ENCODE measurements around the gene WDR90. TPM values are rescaled to one million over a fixed set of nuclear protein-coding genes. Genes with fewer than 3 reads are reported as not detected.

Gene WDR90
- total RNA-seq, 4 donors from 2014 or later, result 23.0 to 166 (median 90.2) TPM

- TF ChIP-seq CTCF (IDR thresholded peaks at IDR 0.05), result no peak
Measured at GRCh38 chr16:608019-608418, 41.1 kb upstream of the WDR90 start.

GRCh38 chr16:609316-609715 is 39.8 kb upstream of the WDR90 start:
- WGBS, 2 donors (ENCODE audit: low coverage in 1 of 2), result 95 to 97% methylated on average over 6 to 12 of the region's 13 CpGs
- no peak for DNase-seq
- no peak overlapping the region for H3K4me3 ChIP-seq
- no peaks in the 10 kb centered on the region for H3K27me3 ChIP-seq
- TF ChIP-seq CTCF (IDR thresholded peaks at IDR 0.05) (no peak), POLR2AphosphoS5 (IDR thresholded peaks at IDR 0.05) (no peak), EP300 (IDR thresholded peaks at IDR 0.05; ENCODE audit: low read depth) (no peak), POLR2A (IDR thresholded peaks at IDR 0.05) (no peak)
- H3K4me1 ChIP-seq, result peaks cover 0 to 17% (median 11%) of the 10 kb centered on the region in 4 donors
- no peaks in the 10 kb centered on the region for H3K9me3 ChIP-seq
- in situ Hi-C loops (cut with MboI; ENCODE audit: low pct_ligation_motif_present in 1 of 4, low pct_unique_long_range_greater_than_20kb in 1 of 4, low sequenced_read_pairs in 3 of 4), result loop anchor here in 1 of 4 donors (25.0 kb wide), 1 partner anchor 97 kb away; no protein-coding TSS in a partner anchor
- no peak overlapping the region for H3K27ac ChIP-seq
- intact Hi-C loops (cut with DNase I; ENCODE audit: low total_unique reads), result no loop called here
- no peaks in the 10 kb centered on the region for H3K36me3 ChIP-seq

More at GRCh38 chr16:608019-608418, 41.1 kb upstream of the WDR90 start:
- Histone ChIP-seq H3K27me3 (no peaks in the 10 kb centered on the region), H3K27ac (no peak overlapping the region), H3K4me3 (no peak overlapping the region), H3K4me1 (peaks cover 0 to 17% (median 11%) of the 10 kb centered on the region in 4 donors), H3K9me3 (no peaks in the 10 kb centered on the region), H3K36me3 (no peaks in the 10 kb centered on the region)
- intact Hi-C loops (cut with DNase I; ENCODE audit: low total_unique reads) (no loop called here), in situ Hi-C loops (cut with MboI; ENCODE audit: low pct_ligation_motif_present in 1 of 4, low pct_unique_long_range_greater_than_20kb in 1 of 4, low sequenced_read_pairs in 3 of 4) (loop anchor here in 1 of 4 donors (25.0 kb wide), 1 partner anchor 96 kb away; no protein-coding TSS in a partner anchor)
- no peak for DNase-seq
- 64% methylated on average over 10 of the region's 10 CpGs; no CpG with 5 or more reads in 1 of the 2 donors for WGBS, 2 donors (ENCODE audit: low coverage in 1 of 2)

- in situ Hi-C loops (cut with MboI; ENCODE audit: low pct_ligation_motif_present in 1 of 4, low pct_unique_long_range_greater_than_20kb in 1 of 4, low sequenced_read_pairs in 3 of 4), result loop anchor here in 1 of 4 donors (25.0 kb wide), 1 partner anchor 98 kb away; no protein-coding TSS in a partner anchor
- no peak for DNase-seq
- H3K9me3 ChIP-seq, result no peaks in the 10 kb centered on the region
- no peaks in the 10 kb centered on the region for H3K36me3 ChIP-seq
- 82% methylated on average over 14 of the region's 14 CpGs; no CpG with 5 or more reads in 1 of the 2 donors for WGBS, 2 donors (ENCODE audit: low coverage in 1 of 2)
- TF ChIP-seq POLR2A (IDR thresholded peaks at IDR 0.05) (no peak), POLR2AphosphoS5 (IDR thresholded peaks at IDR 0.05) (no peak), EP300 (IDR thresholded peaks at IDR 0.05; ENCODE audit: low read depth) (no peak), CTCF (IDR thresholded peaks at IDR 0.05) (no peak)
- no peaks in the 10 kb centered on the region for H3K27me3 ChIP-seq
- intact Hi-C loops (cut with DNase I; ENCODE audit: low total_unique reads), result no loop called here
- peak overlapping the region in 2 of 4 donors; percentile 31 to 43 for H3K27ac ChIP-seq
- H3K4me3 ChIP-seq, result no peak overlapping the region
- peaks cover 0 to 17% (median 11%) of the 10 kb centered on the region in 4 donors for H3K4me1 ChIP-seq
Measured at GRCh38 chr16:609984-610383, 39.2 kb upstream of the WDR90 start.

DNA sequence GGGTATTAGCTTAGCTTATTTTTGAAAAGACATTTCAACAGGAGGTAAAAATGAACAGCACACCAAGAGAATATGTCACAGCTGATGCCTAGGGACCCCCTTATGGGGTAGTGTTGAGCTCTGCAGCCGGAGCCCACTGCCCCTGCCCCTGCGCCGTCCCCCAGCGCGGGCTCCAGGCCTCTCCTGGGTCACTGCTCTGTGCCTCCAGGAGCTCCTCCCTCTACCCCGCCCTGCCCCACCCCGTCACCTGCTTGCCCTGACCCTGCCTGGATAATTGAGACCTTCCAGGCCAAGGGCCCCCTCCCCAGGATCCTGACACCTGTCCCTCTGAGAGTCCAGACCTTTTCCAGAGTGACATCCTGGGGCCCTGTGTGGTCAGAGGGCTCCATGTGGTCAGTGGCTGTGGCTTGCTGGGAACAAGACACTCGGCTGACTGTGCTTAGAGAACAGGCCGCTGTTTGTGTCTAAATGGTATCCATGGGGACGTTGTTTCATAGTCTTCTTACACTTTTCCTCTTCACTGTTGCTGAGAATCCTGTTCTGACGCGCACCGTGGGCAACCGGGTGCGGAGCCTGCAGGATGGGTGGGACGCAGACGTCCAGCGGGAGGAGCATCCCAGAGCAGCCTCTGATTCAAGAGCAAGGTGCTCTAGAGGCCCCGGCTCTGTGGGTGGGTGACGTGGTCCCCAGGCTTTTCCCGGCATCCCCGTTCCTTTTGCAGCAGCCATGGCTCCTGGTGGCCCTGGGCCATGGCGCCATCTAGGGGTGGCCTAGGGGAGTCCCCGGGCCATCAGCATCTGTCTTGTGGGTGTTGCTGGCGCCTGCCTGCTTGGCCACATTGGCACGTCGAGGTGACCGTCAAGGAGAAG is 38.4 kb upstream of the WDR90 start:
- in situ Hi-C loops (cut with MboI; ENCODE audit: low pct_ligation_motif_present in 1 of 4, low pct_unique_long_range_greater_than_20kb in 1 of 4, low sequenced_read_pairs in 3 of 4) (loop anchor here in 1 of 4 donors (25.0 kb wide), 1 partner anchor 98 kb away; no protein-coding TSS in a partner anchor), intact Hi-C loops (cut with DNase I; ENCODE audit: low total_unique reads) (no loop called here)
- Histone ChIP-seq H3K36me3 (no peaks in the 10 kb centered on the region), H3K27ac (peak overlapping the region in 3 of 4 donors; percentile 10 to 43 (median 31)), H3K4me1 (peaks cover 0 to 22% (median 11%) of the 10 kb centered on the region in 4 donors), H3K9me3 (no peaks in the 10 kb centered on the region), H3K27me3 (no peaks in the 10 kb centered on the region), H3K4me3 (no peak overlapping the region)
- TF ChIP-seq POLR2AphosphoS5 (IDR thresholded peaks at IDR 0.05), result no peak
- peak; percentile 71 to 87 (median 83) for TF ChIP-seq CTCF (IDR thresholded peaks at IDR 0.05)
- DNase-seq, result peak; percentile 68
- WGBS, 2 donors (ENCODE audit: low coverage in 1 of 2), result 65% methylated on average over 26 of the region's 28 CpGs; no CpG with 5 or more reads in 1 of the 2 donors

All from transverse colon (tissue), 4 donors.